GM13977 (cell line): Measurements from ENCODE around the gene KCTD20.
A peak's percentile ranks its signal among the peaks of the same experiment; 100 is the strongest.

Experiments used
- DNase-seq: peaks from one replicate; pipeline ENCODE4 v3.0.0; 2012; ENCODE audit warnings: low spot score
- in situ Hi-C: fragments of 300-500 bp; cut with MboI; formaldehyde crosslinking; loops from one replicate; pipeline ENCODE4 v1.12.0; 2022; ENCODE audit warnings: low sequenced_read_pairs, low pct_unique_long_range_greater_than_20kb, mixed read lengths, inconsistent platforms; ENCODE audit not compliant: unreplicated experiment
- TF ChIP-seq, protein P1 (sequence below): IDR thresholded peaks from 2 replicates; pipeline ENCODE4 v1.5.1; 2012; ENCODE audit warnings: mild to moderate bottlenecking, control low read depth; ENCODE audit not compliant: insufficient read depth; ENCODE audit errors: extremely low read depth, missing control alignments

The KCTD20 gene

DNA sequence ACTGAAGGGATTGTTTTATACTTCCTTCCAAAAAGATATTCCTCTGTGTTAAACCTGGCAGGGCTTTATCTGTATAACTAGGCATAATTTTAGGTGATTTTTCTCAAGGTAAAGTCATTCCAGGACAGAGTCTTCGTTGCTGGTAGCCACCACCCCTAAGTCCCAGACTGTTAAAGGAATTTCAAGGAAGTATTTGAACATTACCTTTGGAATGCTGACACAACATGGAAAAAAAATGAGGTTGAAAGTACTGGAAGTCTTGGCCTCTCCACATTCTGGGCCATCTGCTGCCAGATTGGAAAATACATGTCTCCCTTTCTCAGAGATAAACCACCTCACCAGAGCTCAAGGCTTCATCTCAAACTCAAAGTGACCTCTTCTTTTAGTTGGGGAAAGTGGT lies 28.3 kb upstream of the KCTD20 start:
- DNase-seq = no peak
- TF ChIP-seq, protein P1, sequence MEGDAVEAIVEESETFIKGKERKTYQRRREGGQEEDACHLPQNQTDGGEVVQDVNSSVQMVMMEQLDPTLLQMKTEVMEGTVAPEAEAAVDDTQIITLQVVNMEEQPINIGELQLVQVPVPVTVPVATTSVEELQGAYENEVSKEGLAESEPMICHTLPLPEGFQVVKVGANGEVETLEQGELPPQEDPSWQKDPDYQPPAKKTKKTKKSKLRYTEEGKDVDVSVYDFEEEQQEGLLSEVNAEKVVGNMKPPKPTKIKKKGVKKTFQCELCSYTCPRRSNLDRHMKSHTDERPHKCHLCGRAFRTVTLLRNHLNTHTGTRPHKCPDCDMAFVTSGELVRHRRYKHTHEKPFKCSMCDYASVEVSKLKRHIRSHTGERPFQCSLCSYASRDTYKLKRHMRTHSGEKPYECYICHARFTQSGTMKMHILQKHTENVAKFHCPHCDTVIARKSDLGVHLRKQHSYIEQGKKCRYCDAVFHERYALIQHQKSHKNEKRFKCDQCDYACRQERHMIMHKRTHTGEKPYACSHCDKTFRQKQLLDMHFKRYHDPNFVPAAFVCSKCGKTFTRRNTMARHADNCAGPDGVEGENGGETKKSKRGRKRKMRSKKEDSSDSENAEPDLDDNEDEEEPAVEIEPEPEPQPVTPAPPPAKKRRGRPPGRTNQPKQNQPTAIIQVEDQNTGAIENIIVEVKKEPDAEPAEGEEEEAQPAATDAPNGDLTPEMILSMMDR = no peak
- in situ Hi-C loops = no loop called here

DNA sequence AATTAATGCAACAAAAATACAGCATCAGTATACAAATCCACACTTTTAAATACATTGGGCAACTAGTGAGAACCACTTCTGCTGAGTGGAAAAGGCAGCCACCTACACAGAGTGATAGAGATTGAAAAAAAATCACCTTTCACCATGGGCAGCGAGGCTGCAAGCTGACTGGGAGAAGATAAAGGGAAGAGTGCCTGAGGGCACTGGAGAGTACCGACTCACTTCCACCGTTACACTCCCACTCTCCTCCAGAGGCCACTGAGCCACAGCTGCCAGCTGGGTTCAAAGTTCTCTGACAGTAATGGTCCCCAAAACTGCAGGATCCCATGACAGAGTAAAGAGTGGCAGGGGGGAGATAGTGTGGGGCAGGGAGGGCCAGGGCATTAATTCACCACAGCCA lies 24.2 kb upstream of the KCTD20 start:
- TF ChIP-seq, protein P1 = no peak
- in situ Hi-C loops = no loop called here
- DNase-seq = no peak

DNA sequence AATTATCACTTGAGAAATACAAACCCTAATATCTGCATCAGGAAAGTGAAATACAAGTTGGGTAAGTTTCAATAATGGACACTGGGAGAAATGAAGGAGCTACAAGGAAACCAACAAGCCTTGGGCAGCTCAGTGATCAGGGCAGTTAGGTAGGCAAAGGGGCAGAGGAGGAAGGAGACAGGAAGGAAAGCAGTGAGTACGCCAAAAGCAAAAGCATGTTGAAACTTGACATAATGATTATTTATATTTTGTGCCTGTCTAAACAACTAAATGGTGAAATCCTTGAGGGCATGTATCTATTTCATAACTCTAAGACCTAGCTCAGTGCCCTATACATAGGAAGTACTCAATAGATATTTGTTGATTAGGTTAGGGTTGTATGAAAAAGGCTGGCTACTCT lies 23.5 kb upstream of the KCTD20 start:
- TF ChIP-seq, protein P1 = no peak
- in situ Hi-C loops = no loop called here
- DNase-seq = no peak

DNA sequence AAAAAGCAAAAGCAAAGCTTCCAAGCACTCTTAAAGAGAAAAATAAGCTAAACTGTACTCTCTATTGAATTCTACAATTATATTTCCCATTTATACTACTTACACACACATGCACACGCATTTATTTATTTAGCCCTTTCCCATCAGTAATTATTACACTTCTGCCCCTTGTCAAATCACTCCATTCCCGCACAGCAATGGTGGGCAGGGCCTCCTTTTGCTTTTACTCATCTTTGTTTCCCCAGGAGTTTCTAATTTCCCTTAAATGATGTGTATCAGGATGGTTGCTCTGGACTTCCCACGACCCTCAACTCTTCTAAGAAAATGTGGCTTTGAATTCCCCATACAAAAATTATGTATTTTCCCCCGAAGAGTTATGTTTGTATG lies 20.1 kb upstream of the KCTD20 start:
- DNase-seq = no peak
- in situ Hi-C loops = no loop called here
- TF ChIP-seq, protein P1 = no peak

DNA sequence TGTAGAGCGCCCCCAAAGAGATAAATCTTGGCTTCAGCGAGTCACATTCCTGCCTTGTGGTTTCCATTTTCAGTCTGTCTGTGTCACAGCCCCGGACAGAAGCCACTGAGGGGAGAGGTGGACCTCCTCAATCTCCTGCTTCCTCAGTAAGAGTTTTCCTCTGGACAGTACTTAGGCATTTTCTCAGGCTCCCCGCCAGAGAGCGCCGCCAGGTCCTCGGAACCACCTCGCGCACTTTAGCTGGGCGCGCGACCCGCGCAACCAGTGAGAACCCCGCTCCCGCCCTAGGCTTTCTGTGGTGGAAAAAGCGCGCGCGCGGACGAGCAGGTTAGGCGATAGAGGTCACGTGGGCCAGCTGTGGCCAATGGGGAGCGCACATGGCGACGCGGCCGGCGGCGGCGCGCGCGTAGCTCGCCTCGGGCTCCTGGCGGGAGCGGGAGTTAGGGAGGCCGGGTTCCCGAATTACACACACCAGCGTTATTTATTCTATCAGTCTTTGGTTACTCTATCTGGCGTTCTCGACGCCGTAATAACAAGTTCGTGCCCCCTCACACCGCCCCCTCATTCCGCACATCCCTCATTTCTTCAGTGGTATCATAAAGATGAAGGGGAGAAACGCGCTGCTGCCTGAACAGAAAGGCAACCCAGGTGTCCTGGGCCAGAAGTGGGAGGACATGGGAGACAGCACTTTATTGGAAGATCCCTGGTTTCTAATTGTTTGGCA lies 19.5 kb upstream of the KCTD20 start:
- DNase-seq = peak; percentile 96
- TF ChIP-seq, protein P1 = peak; percentile 67
- in situ Hi-C loops = no loop called here

DNA sequence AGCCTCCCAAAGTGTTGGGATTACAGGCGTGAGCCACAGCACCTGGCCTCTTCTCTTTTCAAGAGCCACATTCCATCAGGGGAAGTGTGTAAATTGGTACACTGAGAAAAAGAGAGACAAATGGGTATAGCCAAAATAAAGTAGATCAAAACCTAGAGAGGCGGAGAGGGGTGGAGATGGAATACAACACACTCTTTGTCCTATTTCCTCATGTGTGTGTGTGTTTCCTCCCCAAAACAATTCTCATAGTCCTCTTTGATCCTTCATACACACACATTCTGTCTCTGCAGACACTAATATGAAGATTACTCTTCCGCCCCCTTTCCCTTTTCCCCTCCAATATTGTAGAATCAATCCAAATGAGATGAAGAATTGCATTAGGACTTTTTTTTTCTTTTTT lies 16.2 kb upstream of the KCTD20 start:
- TF ChIP-seq, protein P1 = no peak
- DNase-seq = no peak
- in situ Hi-C loops = no loop called here
